Measurements from ENCODE around the gene WWTR1.

Gene WWTR1

GRCh38 chr3:149657926-149658743, at the start of gene WWTR1:
Gene WWTR1, minus strand, starts transcription at chr3:149658025. Its CDS starts 719 bp downstream, at chr3:149657306.
- DNase-seq, result no peak

- DNase-seq, result no peak
Observed at GRCh38 chr3:149706905-149707304, 49.1 kb upstream of the WWTR1 start.

- no peak for DNase-seq
Observed at GRCh38 chr3:149705416-149705815, 47.6 kb upstream of the WWTR1 start.

GRCh38 chr3:149703466-149703865, 45.6 kb upstream of the WWTR1 start:
- DNase-seq, result no peak

- DNase-seq, result no peak
Observed at GRCh38 chr3:149702691-149703441, 45.0 kb upstream of the WWTR1 start.

GRCh38 chr3:149701977-149702350, 44.1 kb upstream of the WWTR1 start:
- no peak for DNase-seq

- no peak for DNase-seq
Observed at GRCh38 chr3:149701206-149701976, 43.6 kb upstream of the WWTR1 start.

- no peak for DNase-seq
Observed at GRCh38 chr3:149688122-149688757, 30.4 kb upstream of the WWTR1 start.

- no peak for DNase-seq
Observed at GRCh38 chr3:149686996-149687395, 29.2 kb upstream of the WWTR1 start.

- no peak for DNase-seq
Observed at GRCh38 chr3:149678351-149678950, 20.6 kb upstream of the WWTR1 start.

GRCh38 chr3:149673393-149673792, 15.6 kb upstream of the WWTR1 start:
- no peak for DNase-seq

GRCh38 chr3:149670742-149671492, 13.1 kb upstream of the WWTR1 start:
- DNase-seq, result no peak

- DNase-seq, result no peak
Observed at GRCh38 chr3:149667576-149667975, 9.8 kb upstream of the WWTR1 start.

- DNase-seq, result no peak
Observed at GRCh38 chr3:149663966-149664365, 6.1 kb upstream of the WWTR1 start.

GRCh38 chr3:149662240-149662887, 4.5 kb upstream of the WWTR1 start:
- no peak for DNase-seq

- no peak for DNase-seq
Observed at GRCh38 chr3:149660462-149660861, 2.6 kb upstream of the WWTR1 start.

GRCh38 chr3:149658744-149659497, 1.1 kb upstream of the WWTR1 start:
- DNase-seq, result no peak

GRCh38 chr3:149657321-149657925, 402 bp downstream of the WWTR1 start:
- no peak for DNase-seq

GRCh38 chr3:149655826-149656574, 1.8 kb downstream of the WWTR1 start:
- no peak for DNase-seq

Data from NCI-H187 (cell line).